NOMO-1 treated with dmso at 0.1 percent for 144 hours (cell line): ENCODE data around the gene FRMD5.

ENCODE experiments used
- DNase-seq: peaks from one replicate; lab custom pipeline; 2025; ENCODE audit not compliant: unreplicated experiment; lab: John Stamatoyannopoulos, UW

Gene FRMD5

GRCh38 chr15:43901495-43901894 lies 293.6 kb downstream of the FRMD5 start:
- no peak for DNase-seq

- DNase-seq, result no peak
Measured at GRCh38 chr15:43900996-43901395, 294.1 kb downstream of the FRMD5 start.

- DNase-seq, result no peak
Measured at GRCh38 chr15:43899928-43900327, 295.1 kb downstream of the FRMD5 start.

GRCh38 chr15:43898891-43899290 lies 296.2 kb downstream of the FRMD5 start:
- no peak for DNase-seq

GRCh38 chr15:43896543-43896942 lies 298.5 kb downstream of the FRMD5 start:
- no peak for DNase-seq

GRCh38 chr15:43895586-43895985 lies 299.5 kb downstream of the FRMD5 start:
- DNase-seq, result no peak

GRCh38 chr15:43893956-43894355 lies 301.1 kb downstream of the FRMD5 start:
- DNase-seq, result no peak

GRCh38 chr15:43889042-43889441 lies 306.0 kb downstream of the FRMD5 start:
- no peak for DNase-seq

GRCh38 chr15:43887901-43888300 lies 307.2 kb downstream of the FRMD5 start:
- DNase-seq, result no peak

- no peak for DNase-seq
Measured at GRCh38 chr15:43886558-43886957, 308.5 kb downstream of the FRMD5 start.

GRCh38 chr15:43883571-43883970 lies 311.5 kb downstream of the FRMD5 start:
- DNase-seq, result no peak

- DNase-seq, result no peak
Measured at GRCh38 chr15:43881944-43882343, 313.1 kb downstream of the FRMD5 start.

- no peak for DNase-seq
Measured at GRCh38 chr15:43881245-43881644, 313.8 kb downstream of the FRMD5 start.

- no peak for DNase-seq
Measured at GRCh38 chr15:43880406-43881194, 314.5 kb downstream of the FRMD5 start.

GRCh38 chr15:43879386-43880355 lies 315.4 kb downstream of the FRMD5 start:
- DNase-seq, result no peak

- no peak for DNase-seq
Measured at GRCh38 chr15:43878446-43878845, 316.6 kb downstream of the FRMD5 start.

GRCh38 chr15:43877371-43877770 lies 317.7 kb downstream of the FRMD5 start:
- no peak for DNase-seq

GRCh38 chr15:43876872-43877271 lies 318.2 kb downstream of the FRMD5 start:
- DNase-seq, result no peak

- no peak for DNase-seq
Measured at GRCh38 chr15:43873651-43874050, 321.4 kb downstream of the FRMD5 start.

GRCh38 chr15:43872416-43873020 lies 322.6 kb downstream of the FRMD5 start:
- no peak for DNase-seq

GRCh38 chr15:43871835-43872234 lies 323.2 kb downstream of the FRMD5 start:
- DNase-seq, result no peak

- DNase-seq, result no peak
Measured at GRCh38 chr15:43868406-43868805, 326.7 kb downstream of the FRMD5 start.
